ENCODE results near the gene MARCHF2. TPM values are rescaled to one million over a fixed set of nuclear protein-coding genes. Genes with fewer than 3 reads are reported as not detected.

Gene MARCHF2
- polyA plus RNA-seq, 3 donors: 47.8 to 117 (median 90.8) TPM

DNA sequence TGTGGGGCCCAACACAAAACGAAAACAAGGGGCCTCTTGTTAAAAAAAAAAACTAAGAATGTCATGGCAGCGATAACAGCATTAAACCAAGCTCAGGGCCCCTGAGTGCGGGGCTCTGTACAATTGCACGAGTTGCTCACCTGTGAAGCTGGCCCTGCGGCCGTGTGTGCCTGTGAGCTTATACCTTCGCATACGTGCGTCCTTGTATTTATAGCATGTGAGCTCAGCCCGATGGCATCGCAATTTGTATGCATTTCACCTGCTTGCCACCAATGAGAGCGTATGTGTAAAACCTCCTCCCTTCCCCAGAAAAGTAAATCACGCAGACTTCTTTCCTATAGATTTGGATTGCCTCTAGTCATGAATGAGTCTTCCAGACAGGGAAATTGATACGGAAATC lies 48.8 kb downstream of the MARCHF2 start:
- no peak for TF ChIP-seq CTCF (IDR thresholded peaks at IDR 0.05)
- Mint-ChIP-seq H3K27ac (no peak overlapping the region), H3K4me1 (no peaks in the 10 kb centered on the region)

GRCh38 chr19:8462571-8462970 lies 49.5 kb downstream of the MARCHF2 start:
- H3K36me3 Mint-ChIP-seq: peaks cover 77 to 88% of the 10 kb centered on the region in 2 donors
- 97% methylated on average over 5 of the region's 5 CpGs for WGBS (ENCODE audit: insufficient coverage)
- H4K20me1 ChIP-seq (ENCODE audit: insufficient read depth, low read length): peaks cover 100% of the 10 kb centered on the region

More for the DNA sequence above, 48.8 kb downstream of the MARCHF2 start:
- no peak overlapping the region for H3K4me3 ChIP-seq (replicated peaks in 1 of 3; ENCODE audit: low read depth in 2 of 3, low read length in 3 of 3)
- H4K20me1 ChIP-seq (ENCODE audit: insufficient read depth, low read length): peaks cover 100% of the 10 kb centered on the region
- DNase-seq: no peak
- H3K4me2 ChIP-seq (replicated peaks; ENCODE audit: extremely low read depth, low read length, poor library complexity, severe bottlenecking): no peak overlapping the region
- H3K9ac ChIP-seq (ENCODE audit: insufficient read depth, low read length, poor library complexity, severe bottlenecking): no peak overlapping the region
- H3K27me3 ChIP-seq (ENCODE audit: control insufficient read depth in 2 of 2, insufficient read depth in 2 of 2, low read length in 2 of 2): no peaks in the 10 kb centered on the region
- H3K4me3 Mint-ChIP-seq: no peak overlapping the region
- H3K9me3 ChIP-seq (replicated peaks in 1 of 2; ENCODE audit: control insufficient read depth in 1 of 2, insufficient read depth in 1 of 2, low read length in 2 of 2): no peaks in the 10 kb centered on the region
- H3K9me3 Mint-ChIP-seq: no peaks in the 10 kb centered on the region
- peaks cover 0 to 3% (median 2%) of the 10 kb centered on the region in 3 donors for H3K27me3 Mint-ChIP-seq (ENCODE audit: low read depth in 3 of 3)
- H2AFZ ChIP-seq (ENCODE audit: insufficient read depth, low read depth, low read length, poor library complexity, severe bottlenecking): no peak overlapping the region
- H3K27ac ChIP-seq (ENCODE audit: low read depth in 1 of 2, low read length in 2 of 2): peak overlapping the region in 1 of 2 donors; percentile 29
- intact Hi-C loops (cut with micrococcal nuclease): no loop called here
- H3K4me1 ChIP-seq (ENCODE audit: control insufficient read depth in 1 of 2, insufficient read depth in 2 of 2, low read length in 2 of 2): no peaks in the 10 kb centered on the region
- 97% methylated on average over 11 of the region's 14 CpGs for WGBS (ENCODE audit: insufficient coverage)
- peaks cover 68 to 100% of the 10 kb centered on the region in 2 donors for H3K36me3 ChIP-seq (replicated peaks in 1 of 2; ENCODE audit: control insufficient read depth in 1 of 2, insufficient read depth in 2 of 2, low read length in 2 of 2)
- peaks cover 100% of the 10 kb centered on the region for H3K79me2 ChIP-seq (ENCODE audit: insufficient read depth, low read length)
- peaks cover 76 to 86% of the 10 kb centered on the region in 2 donors for H3K36me3 Mint-ChIP-seq

More at GRCh38 chr19:8462571-8462970, 49.5 kb downstream of the MARCHF2 start:
- no peaks in the 10 kb centered on the region for H3K27me3 ChIP-seq (ENCODE audit: control insufficient read depth in 2 of 2, insufficient read depth in 2 of 2, low read length in 2 of 2)
- Mint-ChIP-seq H3K27ac (peak overlapping the region in 1 of 7 donors; percentile 9), H3K9me3 (no peaks in the 10 kb centered on the region), H3K4me1 (no peaks in the 10 kb centered on the region), H3K4me3 (no peak overlapping the region), H3K27me3 (ENCODE audit: low read depth in 3 of 3) (peaks cover 0 to 3% (median 2%) of the 10 kb centered on the region in 3 donors)
- H3K36me3 ChIP-seq (replicated peaks in 1 of 2; ENCODE audit: control insufficient read depth in 1 of 2, insufficient read depth in 2 of 2, low read length in 2 of 2): peaks cover 70 to 100% of the 10 kb centered on the region in 2 donors
- no peaks in the 10 kb centered on the region for H3K4me1 ChIP-seq (ENCODE audit: control insufficient read depth in 1 of 2, insufficient read depth in 2 of 2, low read length in 2 of 2)
- no peak overlapping the region for H3K9ac ChIP-seq (ENCODE audit: insufficient read depth, low read length, poor library complexity, severe bottlenecking)
- no peak overlapping the region for H2AFZ ChIP-seq (ENCODE audit: insufficient read depth, low read depth, low read length, poor library complexity, severe bottlenecking)
- DNase-seq: no peak
- H3K4me2 ChIP-seq (replicated peaks; ENCODE audit: extremely low read depth, low read length, poor library complexity, severe bottlenecking): no peak overlapping the region
- peaks cover 100% of the 10 kb centered on the region for H3K79me2 ChIP-seq (ENCODE audit: insufficient read depth, low read length)
- no peaks in the 10 kb centered on the region for H3K9me3 ChIP-seq (replicated peaks in 1 of 2; ENCODE audit: control insufficient read depth in 1 of 2, insufficient read depth in 1 of 2, low read length in 2 of 2)
- no peak overlapping the region for H3K27ac ChIP-seq (ENCODE audit: low read depth in 1 of 2, low read length in 2 of 2)
- TF ChIP-seq CTCF (IDR thresholded peaks at IDR 0.05): no peak
- H3K4me3 ChIP-seq (replicated peaks in 1 of 3; ENCODE audit: low read depth in 2 of 3, low read length in 3 of 3): no peak overlapping the region
- intact Hi-C loops (cut with micrococcal nuclease): no loop called here

Data from CD14-positive monocyte (primary cell).